Astrocyte of the cerebellum (primary cell): ENCODE data around the gene SMCO4.

Source experiments
- DNase-seq: peaks from one replicate; pipeline ENCODE4 v3.0.0-alpha.2; 2011; ENCODE audit warnings: low read depth
- H3K4me3 ChIP-seq: 2 replicates; pipeline ENCODE4 v1.5.1; 2011; ENCODE audit warnings: mild to moderate bottlenecking, low read depth, low read length, moderate library complexity
- CTCF ChIP-seq: IDR thresholded peaks from 2 replicates; pipeline ENCODE4 v1.5.1; 2012; ENCODE audit warnings: low read length, low read depth, moderate library complexity, mild to moderate bottlenecking; ENCODE audit errors: missing control alignments
- in situ Hi-C: cut with HindIII; loops from 2 replicates; pipeline ENCODE4 v1.10.0; 2017; ENCODE audit warnings: low sequenced_read_pairs

SMCO4 gene

GRCh38 chr11:93563857-93564256 is 20.7 kb upstream of the SMCO4 start:
- no peak for DNase-seq
- no peak for TF ChIP-seq CTCF

GRCh38 chr11:93560199-93560932 is 17.2 kb upstream of the SMCO4 start:
- DNase-seq, result no peak
- H3K4me3 ChIP-seq, result no peak overlapping the region
- no peak for TF ChIP-seq CTCF
- in situ Hi-C loops, result no loop called here

More at GRCh38 chr11:93563857-93564256, 20.7 kb upstream of the SMCO4 start:
- in situ Hi-C loops, result no loop called here
- H3K4me3 ChIP-seq, result no peak overlapping the region

- no peak for TF ChIP-seq CTCF
- DNase-seq, result no peak
- H3K4me3 ChIP-seq, result no peak overlapping the region
- in situ Hi-C loops, result no loop called here
Observed at GRCh38 chr11:93559681-93560080, 16.5 kb upstream of the SMCO4 start.

GRCh38 chr11:93552874-93553273 is 9.7 kb upstream of the SMCO4 start:
- DNase-seq, result no peak
- in situ Hi-C loops, result no loop called here
- H3K4me3 ChIP-seq, result no peak overlapping the region
- no peak for TF ChIP-seq CTCF

GRCh38 chr11:93549976-93550375 is 6.8 kb upstream of the SMCO4 start:
- DNase-seq, result no peak
- TF ChIP-seq CTCF, result no peak
- no peak overlapping the region for H3K4me3 ChIP-seq
- in situ Hi-C loops, result no loop called here

GRCh38 chr11:93548679-93549319 is 5.6 kb upstream of the SMCO4 start:
- TF ChIP-seq CTCF, result no peak
- H3K4me3 ChIP-seq, result no peak overlapping the region
- in situ Hi-C loops, result no loop called here
- DNase-seq, result no peak
